GM12873 (cell line): Measurements from ENCODE around the gene STXBP6.

Experiments
- CTCF ChIP-seq: IDR thresholded peaks from 2 replicates; pipeline ENCODE4 v1.5.1; 2012; ENCODE audit warnings: low read depth, mild to moderate bottlenecking, moderate library complexity, low read length, control low read depth; ENCODE audit not compliant: insufficient read depth; ENCODE audit errors: missing control alignments

Gene STXBP6

GRCh38 chr14:24849471-24849870 is 200.5 kb downstream of the STXBP6 start:
- TF ChIP-seq CTCF = no peak

GRCh38 chr14:24848102-24848790 is 201.7 kb downstream of the STXBP6 start:
- no peak for TF ChIP-seq CTCF

- TF ChIP-seq CTCF = no peak
These were observed 202.3 kb downstream of the STXBP6 start for GRCh38 chr14:24847568-24848095.

GRCh38 chr14:24846261-24846660 is 203.7 kb downstream of the STXBP6 start:
- TF ChIP-seq CTCF = no peak

GRCh38 chr14:24845851-24846250 is 204.1 kb downstream of the STXBP6 start:
- no peak for TF ChIP-seq CTCF

GRCh38 chr14:24844011-24844410 is 205.9 kb downstream of the STXBP6 start:
- TF ChIP-seq CTCF = no peak

GRCh38 chr14:24843494-24843893 is 206.5 kb downstream of the STXBP6 start:
- no peak for TF ChIP-seq CTCF
